GM12801 (cell line): ENCODE results near the gene MACROD1.

Experiments
- TF ChIP-seq, protein P1 (sequence below): IDR thresholded peaks from one replicate; pipeline ENCODE4 v1.5.1; 2011; ENCODE audit warnings: control low read depth; ENCODE audit not compliant: insufficient read length; ENCODE audit errors: extremely low read depth

The MACROD1 gene

DNA sequence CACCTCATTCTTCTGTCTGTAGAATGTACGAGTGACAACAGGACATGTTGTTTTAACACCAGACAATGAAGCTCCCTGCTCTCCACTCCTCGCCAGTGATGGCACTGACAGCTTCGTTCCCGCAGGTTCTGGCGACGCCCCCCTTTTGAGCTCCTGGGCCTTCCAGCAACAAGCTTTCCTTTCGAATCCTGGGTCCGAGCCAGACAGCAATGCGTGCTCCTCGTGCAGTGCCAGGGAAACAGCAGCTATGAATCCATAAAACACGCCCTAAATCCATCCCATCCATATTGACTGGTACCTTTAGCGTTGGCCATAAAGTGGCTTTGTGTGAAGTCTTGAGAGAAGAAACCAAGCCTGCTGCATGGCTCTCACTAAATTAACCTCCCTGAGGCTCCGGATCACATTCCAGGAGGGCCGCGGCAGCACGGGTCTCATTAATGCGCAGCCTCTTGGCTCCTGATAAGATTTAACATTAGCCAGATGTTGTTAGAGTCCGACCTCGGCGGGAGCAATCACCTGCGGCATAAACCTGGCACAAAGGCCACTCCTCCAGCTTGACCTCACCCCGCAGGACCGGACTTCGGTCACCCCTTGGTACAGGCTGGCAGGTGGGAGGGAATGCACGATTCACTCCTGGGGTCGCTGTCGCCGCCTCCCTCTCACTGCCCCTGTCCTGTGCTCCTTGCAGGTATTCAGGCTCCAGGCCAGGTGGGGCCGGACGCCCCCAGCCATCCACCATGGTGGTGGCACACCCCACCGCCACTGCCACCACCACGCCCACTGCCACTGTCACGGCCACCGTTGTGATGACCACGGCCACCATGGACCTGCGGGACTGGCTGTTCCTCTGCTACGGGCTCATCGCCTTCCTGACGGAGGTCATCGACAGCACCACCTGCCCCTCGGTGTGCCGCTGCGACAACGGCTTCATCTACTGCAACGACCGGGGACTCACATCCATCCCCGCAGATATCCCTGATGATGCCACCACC is 50.1 kb downstream of the MACROD1 start:
- TF ChIP-seq, protein P1, sequence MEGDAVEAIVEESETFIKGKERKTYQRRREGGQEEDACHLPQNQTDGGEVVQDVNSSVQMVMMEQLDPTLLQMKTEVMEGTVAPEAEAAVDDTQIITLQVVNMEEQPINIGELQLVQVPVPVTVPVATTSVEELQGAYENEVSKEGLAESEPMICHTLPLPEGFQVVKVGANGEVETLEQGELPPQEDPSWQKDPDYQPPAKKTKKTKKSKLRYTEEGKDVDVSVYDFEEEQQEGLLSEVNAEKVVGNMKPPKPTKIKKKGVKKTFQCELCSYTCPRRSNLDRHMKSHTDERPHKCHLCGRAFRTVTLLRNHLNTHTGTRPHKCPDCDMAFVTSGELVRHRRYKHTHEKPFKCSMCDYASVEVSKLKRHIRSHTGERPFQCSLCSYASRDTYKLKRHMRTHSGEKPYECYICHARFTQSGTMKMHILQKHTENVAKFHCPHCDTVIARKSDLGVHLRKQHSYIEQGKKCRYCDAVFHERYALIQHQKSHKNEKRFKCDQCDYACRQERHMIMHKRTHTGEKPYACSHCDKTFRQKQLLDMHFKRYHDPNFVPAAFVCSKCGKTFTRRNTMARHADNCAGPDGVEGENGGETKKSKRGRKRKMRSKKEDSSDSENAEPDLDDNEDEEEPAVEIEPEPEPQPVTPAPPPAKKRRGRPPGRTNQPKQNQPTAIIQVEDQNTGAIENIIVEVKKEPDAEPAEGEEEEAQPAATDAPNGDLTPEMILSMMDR, result no peak

DNA sequence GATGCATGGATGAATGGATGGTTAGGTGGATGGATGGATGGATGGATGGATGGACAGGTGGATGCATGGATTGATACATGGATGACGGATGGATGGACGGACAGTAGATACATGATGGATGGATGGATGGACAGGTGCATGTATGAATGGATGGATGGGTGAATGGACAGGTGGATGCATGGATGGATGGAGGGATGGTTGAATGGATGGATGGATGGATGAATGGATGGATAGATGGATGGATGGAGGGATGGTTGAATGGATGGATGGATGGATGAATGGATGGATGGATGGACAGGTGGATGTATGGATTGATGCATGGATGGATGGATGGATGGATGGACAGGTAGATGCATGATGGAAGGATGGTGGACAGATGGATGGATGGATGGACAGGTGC is 51.7 kb downstream of the MACROD1 start:
- TF ChIP-seq, protein P1, result no peak

DNA sequence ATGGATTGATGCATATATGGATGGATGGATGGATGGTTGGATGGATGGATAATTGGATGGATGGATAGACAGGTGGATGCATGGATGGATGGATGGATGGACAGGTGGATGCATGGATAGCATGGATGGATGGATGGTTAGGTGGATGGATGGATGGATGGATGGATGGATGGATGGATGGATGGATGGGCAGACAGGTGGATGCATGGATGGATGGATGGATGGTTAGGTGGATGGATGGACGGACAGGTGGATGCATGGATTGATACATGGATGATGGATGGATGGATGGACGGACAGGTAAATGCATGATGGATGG is 52.5 kb downstream of the MACROD1 start:
- TF ChIP-seq, protein P1, result no peak

DNA sequence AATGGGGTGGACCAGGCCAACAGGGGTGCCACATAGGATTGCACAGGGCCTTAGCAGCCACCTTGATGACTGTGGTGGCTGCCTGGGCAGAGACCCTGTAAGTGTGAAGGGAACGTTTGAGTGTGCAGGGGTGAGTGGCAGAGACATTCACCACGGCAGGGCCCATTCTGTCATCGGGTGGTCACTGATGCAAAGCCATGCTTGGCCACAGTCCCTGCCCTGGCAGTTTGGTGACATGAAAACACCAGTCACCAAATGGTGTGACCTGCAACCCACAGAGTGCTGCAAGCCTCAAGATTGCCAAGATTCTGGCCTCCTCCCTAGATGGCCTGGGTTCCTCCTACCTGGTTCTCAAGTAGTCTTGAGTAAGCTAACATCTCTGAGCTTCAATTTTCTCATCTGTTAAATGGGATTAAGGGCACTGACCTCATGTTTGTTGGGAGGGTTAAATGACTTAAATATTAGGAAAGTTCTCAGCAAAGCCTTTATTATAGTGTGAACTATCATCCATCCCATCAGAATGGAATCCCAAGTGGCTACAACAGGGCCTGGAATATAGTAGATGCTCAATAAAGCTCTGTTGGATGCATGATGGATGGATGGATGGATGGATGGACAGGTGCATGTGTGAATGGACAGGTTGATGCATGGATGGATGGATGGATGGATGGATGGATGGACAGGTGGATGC is 53.0 kb downstream of the MACROD1 start:
- TF ChIP-seq, protein P1, result no peak

DNA sequence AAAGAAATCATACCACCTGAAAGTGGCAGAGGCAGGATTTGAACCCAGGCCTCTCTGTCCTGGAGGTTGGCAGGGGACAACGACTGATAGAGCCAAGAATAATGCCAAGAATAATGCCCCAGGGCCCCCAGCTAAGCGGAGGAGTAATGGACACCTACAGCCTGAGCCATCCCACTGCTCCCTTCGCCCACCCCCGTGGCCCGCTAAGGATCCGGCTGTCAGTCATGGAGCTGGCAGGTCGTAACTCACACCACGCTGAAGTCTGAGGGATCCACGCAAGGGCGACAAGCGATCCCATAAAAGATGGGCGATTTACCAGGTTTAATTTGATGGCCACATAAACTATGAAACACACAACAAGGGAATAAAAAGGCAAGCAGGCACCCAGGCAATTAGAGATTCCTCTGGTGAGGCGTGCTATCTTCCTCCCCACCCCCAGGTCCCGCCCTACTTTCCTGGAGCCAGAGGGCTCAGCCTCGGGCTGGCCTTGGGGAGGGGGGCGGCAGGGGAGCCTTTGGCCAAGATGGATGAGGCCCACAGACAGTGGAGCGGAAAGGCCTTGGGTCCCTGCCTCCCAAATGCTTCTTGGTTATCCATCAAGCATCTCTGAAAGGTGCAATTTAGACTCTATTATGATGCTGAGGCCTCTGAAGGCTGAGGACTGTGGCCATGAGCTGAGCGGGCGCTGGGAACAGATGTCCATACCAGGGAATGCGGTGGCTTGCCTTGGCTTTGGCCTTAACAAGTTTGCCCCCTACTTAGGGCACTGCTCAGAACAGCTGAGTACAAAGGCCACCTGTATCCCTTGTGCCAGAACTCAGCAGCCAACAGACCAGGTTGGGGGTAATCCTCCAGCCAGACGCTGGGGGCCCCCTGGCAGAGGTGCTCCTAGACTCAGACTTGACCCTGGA is 55.2 kb downstream of the MACROD1 start:
- TF ChIP-seq, protein P1, result no peak

DNA sequence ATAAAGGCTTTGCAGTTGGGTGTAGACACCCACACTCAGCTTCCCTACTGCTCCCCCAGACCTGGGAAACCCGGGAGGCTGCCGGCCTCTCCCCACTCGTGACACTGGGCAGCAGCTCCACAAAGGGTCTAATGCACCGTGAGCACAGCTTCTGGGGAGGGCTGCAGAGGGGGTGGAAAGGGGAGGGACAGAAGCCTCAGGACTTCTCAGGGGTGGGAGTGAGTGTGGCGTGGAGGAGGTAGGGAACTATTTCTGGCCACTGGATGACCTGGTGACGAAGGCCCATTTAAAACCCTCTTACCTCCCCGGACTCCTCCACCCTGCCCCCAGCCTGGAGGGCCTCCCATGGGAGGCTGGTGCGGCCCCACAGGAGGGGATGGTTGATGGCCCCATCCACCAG is 56.6 kb downstream of the MACROD1 start:
- TF ChIP-seq, protein P1, result no peak

DNA sequence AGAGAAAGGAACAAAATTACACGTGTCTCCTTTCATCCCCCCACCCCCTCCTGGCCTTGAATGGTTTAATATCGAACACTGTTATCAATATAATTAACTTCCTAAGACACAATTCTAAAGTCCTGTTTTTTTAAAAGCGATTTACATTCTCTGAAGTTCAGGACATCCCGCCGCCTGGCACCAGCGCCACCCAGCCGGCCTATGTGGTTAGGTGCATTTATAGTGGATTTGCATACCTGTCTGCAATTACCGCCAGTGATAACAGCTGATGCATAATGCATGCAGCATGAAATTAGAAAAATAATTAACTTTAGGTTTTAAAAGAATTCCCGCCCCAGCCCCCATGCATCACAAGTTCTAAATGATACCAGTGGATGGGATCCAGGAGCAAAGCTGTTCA is 58.6 kb downstream of the MACROD1 start:
- TF ChIP-seq, protein P1, result no peak
